ENCODE data around the gene IRF2. TPM values are rescaled to one million over a fixed set of nuclear protein-coding genes. Genes with fewer than 3 reads are reported as not detected.

The IRF2 gene
- total RNA-seq, 2 donors from 2014 or later, result 48.1 to 61.7 TPM

DNA sequence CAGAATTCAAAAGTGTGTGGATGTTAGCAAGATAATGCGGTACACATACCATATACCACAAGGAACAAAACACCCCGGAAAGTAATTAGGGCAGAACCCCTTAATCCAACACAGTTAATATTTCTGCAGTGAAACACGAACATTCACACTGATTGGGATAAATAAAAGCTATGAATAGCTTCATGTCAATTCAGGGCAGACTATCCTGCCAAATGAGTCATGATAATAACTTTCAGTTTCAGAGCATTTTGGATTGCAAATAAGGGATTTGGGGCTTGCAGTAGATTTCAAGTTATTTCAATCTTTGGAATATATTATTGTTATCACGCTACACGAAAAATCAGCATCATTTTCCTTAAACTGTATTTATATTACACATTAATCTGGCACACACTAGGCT is 24.3 kb downstream of the IRF2 start:
- Mint-ChIP-seq H3K27me3 (no peaks in the 10 kb centered on the region), H3K36me3 (ENCODE audit: low read depth) (peaks cover 45% of the 10 kb centered on the region), H3K27ac (peak overlapping the region; percentile 80), H3K4me3 (peak overlapping the region; percentile 79), H3K4me1 (peaks cover 63% of the 10 kb centered on the region), H3K9me3 (no peaks in the 10 kb centered on the region)
- ATAC-seq (replicated peaks), result no peak

DNA sequence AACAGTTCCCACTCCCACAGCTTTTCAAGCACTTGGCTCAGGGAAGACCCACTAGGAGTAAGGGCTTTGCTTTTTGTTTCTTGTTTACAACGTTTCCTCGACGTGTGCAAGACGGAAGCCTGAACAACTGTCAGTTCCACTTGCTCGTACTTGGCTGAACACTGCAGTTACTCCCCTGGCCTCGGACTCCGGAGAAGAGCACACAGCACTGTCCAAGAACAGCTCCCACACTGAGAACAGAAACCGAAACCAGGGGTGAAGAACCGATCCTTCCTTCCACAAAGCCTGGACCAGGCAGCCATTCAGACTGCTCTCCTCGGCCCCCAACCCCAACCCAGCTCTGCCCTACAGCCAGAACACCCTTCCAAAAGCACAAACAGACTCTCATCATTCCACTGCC is 25.5 kb downstream of the IRF2 start:
- H3K27me3 Mint-ChIP-seq, result no peaks in the 10 kb centered on the region
- H3K9me3 Mint-ChIP-seq, result no peaks in the 10 kb centered on the region
- peak; percentile 37 for ATAC-seq (replicated peaks)
- peaks cover 62% of the 10 kb centered on the region for H3K4me1 Mint-ChIP-seq
- H3K36me3 Mint-ChIP-seq (ENCODE audit: low read depth), result peaks cover 45% of the 10 kb centered on the region
- peak overlapping the region; percentile 80 for H3K27ac Mint-ChIP-seq
- H3K4me3 Mint-ChIP-seq, result peak overlapping the region; percentile 79

DNA sequence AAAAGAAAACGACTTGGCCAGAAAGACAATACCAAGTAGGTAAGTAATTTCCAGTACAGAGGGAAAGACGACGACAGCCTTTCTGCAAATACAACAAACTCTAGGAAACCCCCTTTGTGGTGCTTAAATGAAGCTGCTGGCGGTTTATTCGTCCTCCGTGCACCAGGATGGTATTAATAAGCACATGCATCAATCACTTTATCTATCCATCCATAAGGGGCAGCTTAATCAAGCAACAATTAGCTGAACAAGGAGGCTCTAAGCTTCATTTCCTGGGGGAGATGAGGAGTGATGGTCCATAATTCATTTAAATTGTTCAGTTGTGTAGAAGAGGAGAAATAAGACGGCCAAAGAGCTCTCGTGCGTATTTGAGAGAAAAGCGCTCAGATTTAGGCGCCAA is 26.2 kb downstream of the IRF2 start:
- H3K9me3 Mint-ChIP-seq, result no peaks in the 10 kb centered on the region
- peak overlapping the region; percentile 79 for H3K4me3 Mint-ChIP-seq
- ATAC-seq (replicated peaks), result no peak
- H3K36me3 Mint-ChIP-seq (ENCODE audit: low read depth), result peaks cover 45% of the 10 kb centered on the region
- no peaks in the 10 kb centered on the region for H3K27me3 Mint-ChIP-seq
- H3K4me1 Mint-ChIP-seq, result peaks cover 60% of the 10 kb centered on the region
- H3K27ac Mint-ChIP-seq, result no peak overlapping the region

DNA sequence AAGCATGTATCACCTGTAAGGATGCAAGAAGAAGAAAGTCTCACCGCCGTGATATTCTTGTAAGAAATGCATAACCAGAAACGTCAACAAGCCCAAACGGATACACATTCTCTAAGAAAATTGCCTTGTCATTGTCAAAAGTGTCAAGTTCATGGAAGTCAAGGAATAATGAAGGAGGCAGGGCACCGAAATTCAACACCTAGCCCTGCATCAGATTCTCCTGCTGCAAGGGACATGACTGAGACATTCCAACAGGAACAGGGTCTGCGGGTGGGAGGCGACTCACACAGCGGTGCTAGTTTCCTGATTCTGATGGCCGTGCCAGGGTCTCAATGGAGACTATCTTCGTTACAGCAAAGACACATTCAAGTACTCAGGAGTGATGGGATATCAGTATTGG is 26.7 kb downstream of the IRF2 start:
- H3K4me3 Mint-ChIP-seq, result peak overlapping the region; percentile 79

DNA sequence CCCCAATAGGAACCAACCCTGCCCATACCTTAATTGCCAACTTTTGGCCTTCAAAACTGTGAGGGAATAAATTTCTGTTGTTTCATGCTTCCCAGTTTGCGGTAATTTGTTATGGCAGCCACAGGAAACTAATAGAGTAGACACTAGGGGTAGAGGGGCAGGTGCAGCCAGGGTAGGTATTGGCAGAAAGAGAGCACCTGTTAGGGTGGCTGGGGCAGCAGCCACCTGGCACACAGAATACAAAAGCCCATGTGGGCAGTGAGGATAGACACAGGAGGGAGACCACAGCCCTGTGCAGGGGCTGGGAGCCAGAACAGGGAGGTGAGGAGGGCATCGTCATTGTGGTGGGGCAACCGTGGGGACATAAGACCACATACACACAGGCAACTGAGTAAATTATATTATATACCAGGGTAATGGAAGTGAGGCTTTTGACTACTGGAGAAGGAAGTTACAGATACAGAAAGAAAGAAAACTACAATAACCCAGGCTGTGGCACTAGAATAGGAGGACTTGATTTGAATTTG is 28.2 kb downstream of the IRF2 start:
- H3K9me3 Mint-ChIP-seq, result no peaks in the 10 kb centered on the region
- ATAC-seq (replicated peaks), result no peak
- peaks cover 61% of the 10 kb centered on the region for H3K4me1 Mint-ChIP-seq
- peak overlapping the region; percentile 5 for H3K4me3 Mint-ChIP-seq
- peak overlapping the region; percentile 40 for H3K27ac Mint-ChIP-seq
- peaks cover 39% of the 10 kb centered on the region for H3K36me3 Mint-ChIP-seq (ENCODE audit: low read depth)
- H3K27me3 Mint-ChIP-seq, result no peaks in the 10 kb centered on the region

More for the DNA sequence above, 26.7 kb downstream of the IRF2 start:
- Mint-ChIP-seq H3K9me3 (no peaks in the 10 kb centered on the region), H3K27ac (no peak overlapping the region), H3K36me3 (ENCODE audit: low read depth) (peaks cover 45% of the 10 kb centered on the region), H3K27me3 (no peaks in the 10 kb centered on the region), H3K4me1 (peaks cover 61% of the 10 kb centered on the region)
- no peak for ATAC-seq (replicated peaks)

DNA sequence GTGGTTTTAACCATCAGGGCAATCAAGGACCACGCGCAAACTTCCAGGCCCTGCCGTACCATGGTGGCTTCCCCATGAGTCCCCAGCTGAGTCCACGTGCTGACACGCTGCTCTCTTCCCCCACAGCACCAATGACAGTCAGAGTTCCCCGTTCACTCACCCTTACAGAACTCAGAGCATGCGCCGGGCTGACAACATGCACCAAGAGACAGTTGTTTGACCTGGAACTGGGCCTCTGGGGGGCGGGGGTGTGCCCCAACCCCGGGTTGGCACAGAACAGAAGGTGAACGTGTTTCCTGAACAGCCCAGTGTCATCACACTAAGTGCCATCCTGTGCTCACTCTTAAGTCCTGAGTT is 29.4 kb downstream of the IRF2 start:
- peaks cover 64% of the 10 kb centered on the region for H3K4me1 Mint-ChIP-seq
- ATAC-seq (replicated peaks), result peak; percentile 65
- no peak overlapping the region for H3K27ac Mint-ChIP-seq
- H3K27me3 Mint-ChIP-seq, result no peaks in the 10 kb centered on the region
- no peaks in the 10 kb centered on the region for H3K9me3 Mint-ChIP-seq
- no peak overlapping the region for H3K4me3 Mint-ChIP-seq
- peaks cover 36% of the 10 kb centered on the region for H3K36me3 Mint-ChIP-seq (ENCODE audit: low read depth)

DNA sequence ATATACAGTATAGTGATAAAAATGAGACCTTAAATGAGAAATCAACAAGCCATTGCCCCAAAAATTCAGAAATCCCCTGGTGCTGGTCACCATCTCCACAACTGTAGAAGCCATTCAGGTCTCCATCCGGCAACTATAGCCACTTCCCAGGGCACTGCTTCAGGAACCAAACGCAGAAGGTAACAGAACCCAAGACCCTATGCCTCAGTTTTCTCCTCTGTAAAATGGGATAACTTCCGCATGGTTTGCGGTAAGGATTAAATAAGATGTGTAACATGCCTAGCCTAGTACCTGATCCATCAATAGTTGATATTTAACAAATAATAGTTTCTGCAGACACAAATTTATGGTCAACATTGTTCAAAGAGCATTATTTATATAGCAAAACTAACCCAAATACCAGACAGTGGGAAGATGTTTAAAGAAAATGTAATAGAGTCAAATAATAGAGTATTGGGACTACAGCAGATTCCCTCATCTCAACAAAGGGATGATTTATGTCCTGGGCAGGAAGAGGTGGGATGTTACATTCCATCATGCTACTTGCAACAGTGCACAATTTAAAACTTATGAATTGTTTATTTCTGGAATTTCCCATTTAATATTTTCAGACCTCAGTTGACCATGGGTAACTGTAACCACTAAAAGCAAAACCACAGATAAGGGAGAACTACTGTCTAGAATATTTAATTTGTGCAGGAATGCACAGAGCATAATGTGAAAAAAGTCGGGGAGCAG is 30.0 kb downstream of the IRF2 start:
- Mint-ChIP-seq H3K9me3 (no peaks in the 10 kb centered on the region), H3K4me3 (no peak overlapping the region), H3K27ac (no peak overlapping the region), H3K36me3 (ENCODE audit: low read depth) (peaks cover 33% of the 10 kb centered on the region), H3K27me3 (no peaks in the 10 kb centered on the region), H3K4me1 (peaks cover 59% of the 10 kb centered on the region)
- no peak for ATAC-seq (replicated peaks)

DNA sequence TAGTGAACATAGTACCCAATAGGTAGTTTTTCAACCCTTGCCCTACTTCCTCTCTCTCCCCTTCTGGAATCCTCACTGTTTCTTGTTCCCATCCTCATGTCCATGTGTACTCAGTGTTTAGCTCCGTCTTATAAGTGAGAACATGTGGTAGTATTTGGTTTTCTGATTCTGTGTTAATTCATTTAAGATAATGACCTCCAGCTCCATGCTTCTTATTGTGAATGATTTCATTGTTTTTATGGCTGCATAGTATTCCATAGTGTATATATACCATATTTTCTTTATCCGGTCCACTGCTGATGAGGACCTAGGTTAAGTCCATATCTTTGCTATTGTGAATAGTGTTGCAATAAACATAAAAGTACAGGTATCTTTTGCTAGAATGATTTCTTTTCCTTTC is 31.0 kb downstream of the IRF2 start:
- Mint-ChIP-seq H3K27ac (peak overlapping the region; percentile 4), H3K9me3 (no peaks in the 10 kb centered on the region), H3K4me1 (peaks cover 51% of the 10 kb centered on the region), H3K27me3 (no peaks in the 10 kb centered on the region), H3K36me3 (ENCODE audit: low read depth) (peaks cover 23% of the 10 kb centered on the region), H3K4me3 (no peak overlapping the region)
- no peak for ATAC-seq (replicated peaks)

DNA sequence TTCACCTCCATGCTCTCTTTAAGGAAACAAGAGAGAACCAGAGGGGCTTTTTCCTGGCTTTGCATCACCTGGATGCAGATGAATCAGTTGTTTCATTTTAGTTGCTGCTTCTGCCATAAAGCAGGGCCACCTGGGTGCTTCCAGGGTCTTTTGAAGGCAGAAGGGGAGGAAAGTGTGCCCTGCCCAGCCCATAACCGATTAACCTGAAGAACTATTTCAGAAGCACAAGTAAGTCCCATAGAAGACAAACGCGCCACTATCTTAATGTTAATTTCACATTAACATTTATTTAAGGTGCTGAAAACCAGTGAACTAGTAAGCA is 32.1 kb downstream of the IRF2 start:
- peaks cover 51% of the 10 kb centered on the region for H3K4me1 Mint-ChIP-seq
- peak overlapping the region; percentile 49 for H3K27ac Mint-ChIP-seq
- H3K36me3 Mint-ChIP-seq (ENCODE audit: low read depth), result peaks cover 12% of the 10 kb centered on the region
- H3K4me3 Mint-ChIP-seq, result peak overlapping the region; percentile 8
- ATAC-seq (replicated peaks), result no peak
- no peaks in the 10 kb centered on the region for H3K27me3 Mint-ChIP-seq
- no peaks in the 10 kb centered on the region for H3K9me3 Mint-ChIP-seq

DNA sequence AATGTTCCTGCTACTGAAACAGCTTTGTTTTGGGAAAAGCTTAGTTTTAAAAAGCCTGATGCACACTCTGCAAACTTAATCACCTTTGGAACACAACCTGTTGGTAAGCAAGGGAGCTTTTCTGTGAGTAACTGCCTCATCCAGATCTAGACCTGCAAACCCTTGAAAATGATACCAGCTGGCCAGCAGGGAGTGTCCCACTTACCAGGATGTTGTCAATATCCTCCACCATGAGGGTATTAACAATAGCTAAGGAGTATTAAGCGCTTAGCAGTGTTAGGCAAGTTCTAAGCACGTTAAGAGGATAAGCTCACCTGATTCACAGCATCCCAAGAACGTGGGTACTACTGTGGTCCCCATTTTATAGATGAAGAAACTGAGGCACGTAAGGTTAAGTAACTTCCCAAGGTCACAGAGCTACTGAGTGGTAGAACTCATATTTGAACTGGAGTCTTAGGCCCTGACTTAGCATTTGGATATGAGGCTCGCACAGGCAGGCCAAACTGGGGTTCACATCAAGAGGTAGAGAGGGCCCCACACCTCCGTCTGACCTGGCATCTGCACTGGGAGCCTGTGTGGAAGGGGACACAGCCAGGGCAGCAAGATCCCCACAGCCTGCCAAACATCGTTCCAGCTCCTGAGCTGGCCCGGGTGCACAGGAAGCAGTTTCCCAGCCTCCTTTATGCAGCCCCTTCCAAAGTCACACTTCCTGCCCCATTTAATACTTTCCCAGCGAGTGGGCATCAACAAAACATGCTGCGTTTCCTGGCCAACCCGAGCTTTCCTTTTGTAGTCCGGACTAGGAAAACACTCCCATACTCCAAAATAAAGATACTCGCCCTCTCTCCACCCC is 32.7 kb downstream of the IRF2 start:
- peaks cover 48% of the 10 kb centered on the region for H3K4me1 Mint-ChIP-seq
- H3K9me3 Mint-ChIP-seq, result no peaks in the 10 kb centered on the region
- H3K27me3 Mint-ChIP-seq, result no peaks in the 10 kb centered on the region
- peaks cover 8% of the 10 kb centered on the region for H3K36me3 Mint-ChIP-seq (ENCODE audit: low read depth)
- H3K4me3 Mint-ChIP-seq, result peak overlapping the region; percentile 8
- H3K27ac Mint-ChIP-seq, result peak overlapping the region; percentile 49
- ATAC-seq (replicated peaks), result no peak

DNA sequence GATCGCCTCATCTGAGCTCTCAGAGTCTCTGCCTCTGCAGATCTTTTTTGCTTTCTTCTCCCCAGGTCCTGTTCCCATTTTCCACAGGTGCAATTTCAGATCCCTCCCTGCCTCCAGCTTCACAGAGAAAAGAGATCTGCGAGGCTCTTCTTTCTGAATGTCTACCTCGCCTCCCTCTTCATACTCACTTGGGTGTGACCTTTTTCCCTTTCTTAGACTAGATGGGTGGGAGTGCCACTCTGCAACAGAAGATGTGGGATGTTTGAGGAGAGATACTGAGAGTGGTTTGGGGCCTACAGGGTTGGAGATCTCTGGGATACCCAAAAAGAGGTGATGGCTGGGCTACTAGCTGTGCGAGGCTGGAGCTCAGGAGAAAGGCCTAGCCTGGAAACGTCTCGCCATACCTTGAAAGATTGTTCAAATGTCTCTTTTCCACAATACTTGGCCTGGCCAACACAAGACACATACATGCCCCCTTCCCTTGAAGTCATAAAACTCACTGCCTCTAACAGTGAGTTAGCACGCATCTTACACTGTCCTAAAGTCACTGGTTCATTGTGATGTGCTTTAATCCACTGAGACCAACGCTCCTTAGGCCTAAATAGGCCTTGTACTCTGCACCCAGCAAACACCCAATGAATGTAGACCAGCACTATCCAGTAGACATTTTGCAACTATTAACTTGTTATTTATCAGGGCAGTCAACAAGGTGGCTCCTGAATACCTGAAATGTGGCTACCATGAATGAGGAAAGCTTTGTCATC is 33.6 kb downstream of the IRF2 start:
- no peak for ATAC-seq (replicated peaks)
- no peaks in the 10 kb centered on the region for H3K9me3 Mint-ChIP-seq
- H3K4me3 Mint-ChIP-seq, result no peak overlapping the region
- no peak overlapping the region for H3K27ac Mint-ChIP-seq
- H3K27me3 Mint-ChIP-seq, result no peaks in the 10 kb centered on the region
- H3K36me3 Mint-ChIP-seq (ENCODE audit: low read depth), result no peaks in the 10 kb centered on the region
- peaks cover 39% of the 10 kb centered on the region for H3K4me1 Mint-ChIP-seq

DNA sequence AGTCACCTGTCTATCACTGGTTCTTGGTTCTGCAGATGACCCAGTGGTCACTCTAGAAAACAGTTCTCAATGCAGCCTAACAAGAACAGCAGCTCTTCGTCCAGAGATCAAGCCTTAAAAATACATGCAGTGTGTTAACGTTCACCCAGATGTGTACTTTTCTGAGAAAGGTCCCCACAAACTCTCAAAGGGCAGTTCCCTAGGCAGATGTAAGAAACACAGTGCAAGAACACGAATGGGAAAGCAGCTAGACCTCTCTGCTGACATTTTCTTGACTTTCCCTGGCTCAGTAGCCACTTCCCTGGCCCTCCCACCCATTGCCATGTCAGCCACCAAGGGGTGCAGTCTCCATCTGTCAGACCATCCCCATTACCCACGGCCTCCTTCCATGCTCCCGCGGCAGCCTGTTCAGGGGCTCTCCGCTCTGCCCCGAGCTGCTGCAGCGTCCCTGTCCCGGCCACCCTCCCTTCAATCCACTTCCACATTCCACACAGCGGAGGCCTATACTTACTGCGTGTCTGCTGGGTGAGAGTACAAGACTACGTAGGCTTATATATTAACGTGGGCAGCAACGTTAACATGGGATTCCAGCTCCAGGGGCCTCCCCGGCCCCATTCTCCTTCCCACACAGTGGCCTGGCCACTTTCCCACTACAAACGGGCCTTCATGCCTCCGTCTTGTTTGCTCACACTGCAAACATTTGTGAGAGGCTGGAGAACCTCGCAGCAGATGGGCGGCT is 34.3 kb downstream of the IRF2 start:
- Mint-ChIP-seq H3K4me3 (no peak overlapping the region), H3K9me3 (no peaks in the 10 kb centered on the region), H3K36me3 (ENCODE audit: low read depth) (peaks cover 4% of the 10 kb centered on the region), H3K27me3 (no peaks in the 10 kb centered on the region), H3K4me1 (peaks cover 39% of the 10 kb centered on the region), H3K27ac (no peak overlapping the region)
- no peak for ATAC-seq (replicated peaks)

DNA sequence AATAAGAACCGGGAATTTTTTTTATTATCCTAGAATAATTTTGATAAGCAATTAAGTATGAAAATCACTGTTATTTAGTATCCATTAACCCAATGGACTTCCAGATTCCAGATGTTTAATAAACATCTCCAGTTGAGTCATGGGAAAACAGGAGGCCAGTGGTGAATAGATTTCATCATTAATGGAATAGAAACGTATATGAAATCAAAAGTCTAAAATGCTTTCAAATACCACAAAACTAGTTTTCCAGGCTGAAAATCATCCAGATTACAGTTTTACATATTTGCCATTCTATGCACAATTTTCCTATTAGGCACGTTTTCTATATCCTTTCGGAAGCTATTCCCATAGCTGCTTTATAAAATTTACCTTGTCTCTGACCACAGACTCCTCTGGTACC is 35.0 kb downstream of the IRF2 start:
- Mint-ChIP-seq H3K27me3 (no peaks in the 10 kb centered on the region), H3K4me3 (no peak overlapping the region), H3K4me1 (peaks cover 36% of the 10 kb centered on the region), H3K36me3 (ENCODE audit: low read depth) (peaks cover 8% of the 10 kb centered on the region), H3K27ac (no peak overlapping the region), H3K9me3 (no peaks in the 10 kb centered on the region)
- ATAC-seq (replicated peaks), result no peak

DNA sequence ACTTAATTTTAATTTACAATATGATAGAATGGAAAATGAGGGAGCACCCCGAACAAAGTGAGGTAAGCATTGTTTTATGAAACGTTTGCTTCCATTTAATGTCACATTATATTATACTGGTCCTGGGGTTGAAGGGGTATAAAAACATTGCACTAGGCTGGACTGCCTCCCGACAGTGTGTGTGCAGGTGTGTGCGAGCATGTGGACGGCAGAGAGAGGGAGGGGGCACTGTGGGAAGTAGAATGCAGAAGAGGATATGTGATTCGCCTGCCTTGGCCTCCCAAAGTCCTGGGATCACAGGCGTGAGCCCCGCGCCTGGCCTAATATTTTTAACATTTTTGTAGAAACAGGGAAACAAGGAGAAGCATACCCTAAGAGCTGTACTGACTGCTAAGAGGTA is 36.0 kb downstream of the IRF2 start:
- H3K27me3 Mint-ChIP-seq, result no peaks in the 10 kb centered on the region
- peaks cover 35% of the 10 kb centered on the region for H3K4me1 Mint-ChIP-seq
- no peak overlapping the region for H3K4me3 Mint-ChIP-seq
- H3K36me3 Mint-ChIP-seq (ENCODE audit: low read depth), result peaks cover 13% of the 10 kb centered on the region
- no peak overlapping the region for H3K27ac Mint-ChIP-seq
- H3K9me3 Mint-ChIP-seq, result no peaks in the 10 kb centered on the region
- no peak for ATAC-seq (replicated peaks)
